MM.1S (cell line): Measurements from ENCODE around the gene ADAMTS18.

Source experiments
- CTCF ChIP-seq: fragments of 300-600 bp; sonication (generic); IDR thresholded peaks from 2 replicates; pipeline ENCODE4 v1.5.1; 2016; ENCODE audit warnings: antibody characterized with exemption, low read length, mixed read lengths
- EZH2phosphoT487 ChIP-seq: fragments of 300-600 bp; sonication (generic); IDR thresholded peaks from 2 replicates; pipeline ENCODE4 v1.6.1; 2018; ENCODE audit warnings: antibody characterized with exemption, low read length

GRCh38 chr16:77437859-77438258, 3.0 kb upstream of the ADAMTS18 start:
- TF ChIP-seq CTCF = no peak
- no peak for TF ChIP-seq EZH2phosphoT487
